ENCODE data around the gene ABCC1. TPM values are rescaled to one million over a fixed set of nuclear protein-coding genes. Genes with fewer than 3 reads are reported as not detected.

Gene ABCC1
- total and polyA plus RNA-seq, 2 of the 4 experiments (the other 2 are of a cell fraction), result 39.4 to 66.0 TPM

DNA sequence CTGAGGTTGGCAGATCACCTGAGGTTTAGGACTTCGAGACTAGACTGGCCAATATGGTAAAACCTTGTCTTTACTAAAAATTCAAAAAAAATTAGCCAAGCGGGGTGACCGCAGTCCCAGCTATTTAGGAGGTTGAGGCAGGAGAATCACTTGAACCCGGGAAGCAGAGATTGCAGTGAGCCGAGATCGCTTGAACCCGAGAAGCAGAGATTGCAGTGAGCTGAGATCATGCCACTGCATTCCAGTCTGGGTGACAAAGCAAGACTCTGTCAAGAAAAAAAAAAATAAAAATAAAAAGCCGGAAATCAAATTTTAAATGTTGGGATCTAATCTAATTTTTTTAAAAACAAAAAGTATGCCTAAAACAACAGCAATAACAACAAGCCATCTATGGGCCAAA, 56.3 kb downstream of the ABCC1 start:
- no peak overlapping the region for H3K4me3 ChIP-seq (ENCODE audit: insufficient read depth, low read depth, low read length)
- ChIA-PET POLR2A (ENCODE audit: unreplicated experiment) (no interaction called here), CTCF (no interaction called here)
- TF ChIP-seq CHD1 (IDR thresholded peaks at IDR 0.05; ENCODE audit: low read depth, low read length) (no peak), MXI1 (IDR thresholded peaks at IDR 0.05; ENCODE audit: borderline replicate concordance, low read depth, low read length) (no peak), RCOR1 (IDR thresholded peaks at IDR 0.05; ENCODE audit: insufficient replicate concordance, low read length) (no peak), MAFK (IDR thresholded peaks at IDR 0.05; ENCODE audit: low read depth, low read length) (no peak), NFE2L2 (IDR thresholded peaks at IDR 0.05; ENCODE audit: low read depth, low read length) (no peak), RFX5 (IDR thresholded peaks at IDR 0.05; ENCODE audit: low read depth, low read length) (no peak), POLR2A (IDR thresholded peaks at IDR 0.05; ENCODE audit: low read depth, low read length) (no peak), SMC3 (IDR thresholded peaks at IDR 0.05; ENCODE audit: low read depth, low read length) (no peak), FOS (IDR thresholded peaks at IDR 0.05; ENCODE audit: low read depth, low read length) (no peak), RAD21 (IDR thresholded peaks at IDR 0.05; ENCODE audit: low read length) (no peak), BHLHE40 (IDR thresholded peaks at IDR 0.05; ENCODE audit: low read depth, low read length) (no peak), MAZ (IDR thresholded peaks at IDR 0.05; ENCODE audit: borderline replicate concordance, low read depth, low read length) (no peak)
- TF ChIP-seq, protein P1, sequence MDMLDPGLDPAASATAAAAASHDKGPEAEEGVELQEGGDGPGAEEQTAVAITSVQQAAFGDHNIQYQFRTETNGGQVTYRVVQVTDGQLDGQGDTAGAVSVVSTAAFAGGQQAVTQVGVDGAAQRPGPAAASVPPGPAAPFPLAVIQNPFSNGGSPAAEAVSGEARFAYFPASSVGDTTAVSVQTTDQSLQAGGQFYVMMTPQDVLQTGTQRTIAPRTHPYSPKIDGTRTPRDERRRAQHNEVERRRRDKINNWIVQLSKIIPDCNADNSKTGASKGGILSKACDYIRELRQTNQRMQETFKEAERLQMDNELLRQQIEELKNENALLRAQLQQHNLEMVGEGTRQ (IDR thresholded peaks at IDR 0.05; ENCODE audit: low read depth, low read length), result no peak
- TF ChIP-seq, protein P2, sequence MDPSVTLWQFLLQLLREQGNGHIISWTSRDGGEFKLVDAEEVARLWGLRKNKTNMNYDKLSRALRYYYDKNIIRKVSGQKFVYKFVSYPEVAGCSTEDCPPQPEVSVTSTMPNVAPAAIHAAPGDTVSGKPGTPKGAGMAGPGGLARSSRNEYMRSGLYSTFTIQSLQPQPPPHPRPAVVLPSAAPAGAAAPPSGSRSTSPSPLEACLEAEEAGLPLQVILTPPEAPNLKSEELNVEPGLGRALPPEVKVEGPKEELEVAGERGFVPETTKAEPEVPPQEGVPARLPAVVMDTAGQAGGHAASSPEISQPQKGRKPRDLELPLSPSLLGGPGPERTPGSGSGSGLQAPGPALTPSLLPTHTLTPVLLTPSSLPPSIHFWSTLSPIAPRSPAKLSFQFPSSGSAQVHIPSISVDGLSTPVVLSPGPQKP (IDR thresholded peaks at IDR 0.05; ENCODE audit: borderline replicate concordance, low read depth, low read length), result no peak
- intact Hi-C loops (cut with micrococcal nuclease) (no loop called here), dilution Hi-C loops (cut with HindIII; ENCODE audit: low sequenced_read_pairs, unreplicated experiment) (no loop called here), in situ Hi-C loops (cut with MboI; ENCODE audit: low sequenced_read_pairs) (loop anchor here (25.0 kb wide), 1 partner anchor 118 kb away; the partner anchor contains the start of gene CEP20)
- H4K20me1 ChIP-seq (ENCODE audit: insufficient read depth, low read length), result no peaks in the 10 kb centered on the region
- no peak for DNase-seq
- peak; percentile 31; the same call in 1 of the 2 replicates for ATAC-seq (ENCODE audit: low read depth)
- no peak overlapping the region for H3K4me2 ChIP-seq (ENCODE audit: low read depth, low read length)
- peak overlapping the region; percentile 99 for H2BK5ac ChIP-seq (ENCODE audit: low read depth, low read length, poor library complexity, severe bottlenecking)
- no peaks in the 10 kb centered on the region for H3K27me3 ChIP-seq (ENCODE audit: control insufficient read depth, insufficient read depth, low read length)
- BruUV-seq (replicated peaks), result no TSS peak
- peaks cover 31% of the 10 kb centered on the region for H3K4me1 ChIP-seq (ENCODE audit: control insufficient read depth, insufficient read depth, low read length)
- no peaks in the 10 kb centered on the region for H3K9me3 ChIP-seq (ENCODE audit: control insufficient read depth, insufficient read depth, low read length)
- peak overlapping the region; percentile 62; the same call in 1 of the 2 replicates for H3K56ac ChIP-seq (ENCODE audit: extremely low read depth, insufficient read depth, low read length)
- peak overlapping the region; percentile 68; the same call in 1 of the 2 replicates for H2AK5ac ChIP-seq (ENCODE audit: low read depth, low read length)
- peak overlapping the region; percentile 96 for H3K4ac ChIP-seq (ENCODE audit: low read depth, low read length)
- peak overlapping the region; percentile 99 for H2BK120ac ChIP-seq (ENCODE audit: low read depth, low read length)
- H3K27ac ChIP-seq (ENCODE audit: insufficient read depth, low read length), result peak overlapping the region; percentile 100
- peaks cover 17% of the 10 kb centered on the region; the same call in 1 of the 2 replicates for H3K9me1 ChIP-seq (ENCODE audit: insufficient read depth, low read length)
- 17% methylated on average over 1 of the region's 8 CpGs; no CpG with 5 or more reads in 1 of the 2 experiments for WGBS, 2 experiments (ENCODE audit: extremely low coverage in 2 of 2, insufficient read length in 1 of 2)
- H3K79me1 ChIP-seq (ENCODE audit: low read depth in 1 of 2, low read length in 2 of 2), result peaks cover 45 to 85% of the 10 kb centered on the region in 2 experiments
- H3K36me3 ChIP-seq (ENCODE audit: control insufficient read depth, insufficient read depth, low read length), result peaks cover 31% of the 10 kb centered on the region
- H2BK15ac ChIP-seq (ENCODE audit: low read depth, low read length), result peak overlapping the region; percentile 96; the same call in 2 of the 3 replicates
- H2BK20ac ChIP-seq (ENCODE audit: low read depth, low read length), result peak overlapping the region; percentile 97
- peak overlapping the region; percentile 93 for H4K5ac ChIP-seq (ENCODE audit: low read depth, low read length)
- no peak overlapping the region for H2AFZ ChIP-seq (replicated peaks; ENCODE audit: low read length, poor library complexity)
- H2AK9ac ChIP-seq (replicated peaks; ENCODE audit: low read depth, low read length, poor library complexity), result no peak overlapping the region
- peak overlapping the region; percentile 88 for H3K14ac ChIP-seq (replicated peaks; ENCODE audit: low read depth, low read length)
- peak overlapping the region; percentile 66 for H3K9ac ChIP-seq (ENCODE audit: low read depth, low read length)
- peak overlapping the region; percentile 36; the same call in 1 of the 2 replicates for H3K23ac ChIP-seq (ENCODE audit: low read depth, low read length)
- H4K91ac ChIP-seq (ENCODE audit: insufficient read depth, low read depth, low read length), result peak overlapping the region; percentile 94
- peak overlapping the region; percentile 98 for H4K8ac ChIP-seq (ENCODE audit: low read depth in 2 of 2, low read length in 2 of 2)
- peak overlapping the region; percentile 97 for H3K18ac ChIP-seq (ENCODE audit: low read depth, low read length)

Data from IMR-90 (cell line).